Prostate gland (tissue), 2 donors: ENCODE measurements around the gene TEP1. TPM values are rescaled to one million over a fixed set of nuclear protein-coding genes. Genes with fewer than 3 reads are reported as not detected.

Source experiments
- DNase-seq: peaks from one replicate; pipeline ENCODE4 v3.0.0-alpha.2; 2019; ENCODE audit warnings: low spot score
- H3K27ac ChIP-seq, 2 donors: fragments of 200-600 bp; sonication (generic); 2 replicates each; pipeline ENCODE4 v1.5.1; 2017 to 2019
- H3K27me3 ChIP-seq: fragments of 200-600 bp; sonication (generic); replicated peaks from 2 replicates; pipeline ENCODE4 v1.5.1; 2019; ENCODE audit not compliant: insufficient read depth
- H3K36me3 ChIP-seq, 2 donors: fragments of 200-600 bp; sonication (generic); 1 replicate in 1 of 2; 2 replicates in 1 of 2; pipeline versions ENCODE4 v1.5.1 to v1.8.1; 2017 to 2019
- H3K4me1 ChIP-seq: fragments of 200-600 bp; sonication (generic); replicated peaks from 2 replicates; pipeline ENCODE4 v1.5.1; 2019
- H3K4me3 ChIP-seq, 2 donors: fragments of 200-600 bp; sonication (generic); 2 replicates each; pipeline ENCODE4 v1.5.1; 2017 to 2019
- H3K9me3 ChIP-seq: fragments of 200-600 bp; sonication (generic); 2 replicates; pipeline ENCODE4 v1.5.1; 2017
- CTCF ChIP-seq, 4 experiments: fragments of 200-600 bp in 2 of 4; fragments of 450-650 bp in 2 of 4; sonication (generic) in 2 of 4; IDR thresholded peaks; 1 replicate in 3 of 4; 2 replicates in 1 of 4; pipeline ENCODE4 v1.5.1; 2016 to 2019; ENCODE audit warnings: antibody characterized with exemption in 4 of 4, mild to moderate bottlenecking in 2 of 4, moderate library complexity in 2 of 4
- POLR2A ChIP-seq: fragments of 450-650 bp; IDR thresholded peaks from one replicate; pipeline ENCODE4 v1.6.1; 2016; ENCODE audit warnings: antibody characterized with exemption, mild to moderate bottlenecking
- POLR2AphosphoS5 ChIP-seq: sonication (generic); formaldehyde crosslinking; IDR thresholded peaks from one replicate; pipeline ENCODE4 v1.6.1; 2017; ENCODE audit warnings: antibody characterized with exemption
- whole genome bisulfite sequencing: methylation state at CpG from one replicate; pipeline ENCODE4 v1.1.5; 2018; 5-methylcytosine and 5-hydroxymethylcytosine counted together
- intact Hi-C: fragments of 100-400 bp; cut with DNase I; formaldehyde crosslinking; loops from one replicate; pipeline ENCODE4 v1.14.2; 2022
- total RNA-seq, 2 donors: library from RNA; depleted of rRNA; stranded (reverse); fragments of >200 nt; gene quantifications; one replicate each; pipeline ENCODE4 v1.1.0, GENCODE V29; 2016

TEP1 gene
- total RNA-seq = 10 to 100 TPM; 25.8 to 31.0 TPM

- no peaks in the 10 kb centered on the region for H3K9me3 ChIP-seq
- H3K27ac ChIP-seq = peak within 1 kb of the TSS; percentile 97 to 99
- TF ChIP-seq POLR2AphosphoS5 (peak; percentile 80), CTCF (IDR thresholded peaks at IDR 0.05) (peak in 1 of 4 experiments; percentile 7), POLR2A (peak; percentile 75)
- peak within 1 kb of the TSS; percentile 81 to 84 for H3K4me3 ChIP-seq
- intact Hi-C loops = loop anchor here (1.0 to 5.0 kb wide), 4 partner anchors 42 to 272 kb away; partner anchors contain the start of genes APEX1, CCNB1IP1 and RNASE4
- H3K27me3 ChIP-seq = no peaks in the 10 kb centered on the region
- H3K4me1 ChIP-seq = no peaks in the 10 kb centered on the region
- DNase-seq = peak; percentile 88
- WGBS = under 1% methylated on average over 41 of the region's 43 CpGs
- peaks cover 0 to under 1% of the 10 kb centered on the region in 2 donors for H3K36me3 ChIP-seq
Observed at GRCh38 chr14:20412876-20413743, at the start of gene TEP1. Gene TEP1, minus strand, starts transcription at chr14:20413501. Its CDS starts 5,062 bp downstream, at chr14:20408439.

GRCh38 chr14:20461225-20462141 lies 48.2 kb upstream of the TEP1 start, which contains the start of gene PIP4P1:
Gene PIP4P1, minus strand, starts transcription at chr14:20461434. Its CDS starts 109 bp downstream, at chr14:20461325.
- peak within 1 kb of the TSS; percentile 97 to 98 for H3K4me3 ChIP-seq
- WGBS = under 1% methylated on average over 55 of the region's 67 CpGs
- peak; percentile 100 for DNase-seq
- peak within 1 kb of the TSS; percentile 98 to 99 for H3K27ac ChIP-seq
- peaks cover 0 to 15% of the 10 kb centered on the region in 2 donors for H3K36me3 ChIP-seq
- intact Hi-C loops = loop anchor here (5.0 to 10.0 kb wide), 3 partner anchors 151 to 513 kb away; partner anchors contain the start of gene RNASE4
- TF ChIP-seq POLR2A (peak; percentile 83), CTCF (IDR thresholded peaks at IDR 0.05) (peak in 1 of 4 experiments; percentile 35), POLR2AphosphoS5 (peak; percentile 99)
- no peaks in the 10 kb centered on the region for H3K9me3 ChIP-seq
- no peaks in the 10 kb centered on the region for H3K27me3 ChIP-seq
- peaks cover 2% of the 10 kb centered on the region for H3K4me1 ChIP-seq

- Histone ChIP-seq H3K27ac (peak overlapping the region; percentile 98 to 99), H3K9me3 (no peaks in the 10 kb centered on the region), H3K36me3 (peaks cover 0 to 15% of the 10 kb centered on the region in 2 donors), H3K4me1 (peaks cover 2% of the 10 kb centered on the region), H3K27me3 (no peaks in the 10 kb centered on the region), H3K4me3 (peak overlapping the region; percentile 97 to 98)
- intact Hi-C loops = loop anchor here (5.0 to 10.0 kb wide), 3 partner anchors 152 to 514 kb away; partner anchors contain the start of gene RNASE4
- peak; percentile 32 for DNase-seq
- no peak for TF ChIP-seq CTCF (IDR thresholded peaks at IDR 0.05)
- TF ChIP-seq POLR2A = no peak
- no peak for TF ChIP-seq POLR2AphosphoS5
- WGBS = 10% methylated on average over 19 of the region's 32 CpGs
Observed at GRCh38 chr14:20460458-20461224, 47.3 kb upstream of the TEP1 start.

- Histone ChIP-seq H3K4me1 (peaks cover 2% of the 10 kb centered on the region), H3K36me3 (peaks cover 0 to 15% of the 10 kb centered on the region in 2 donors), H3K9me3 (no peaks in the 10 kb centered on the region), H3K27ac (no peak overlapping the region), H3K4me3 (no peak overlapping the region), H3K27me3 (no peaks in the 10 kb centered on the region)
- DNase-seq = no peak
- 53% methylated on average over 8 of the region's 8 CpGs for WGBS
- intact Hi-C loops = no loop called here
- TF ChIP-seq CTCF (IDR thresholded peaks at IDR 0.05) (no peak), POLR2AphosphoS5 (no peak), POLR2A (no peak)
Observed at GRCh38 chr14:20458031-20458789, 44.9 kb upstream of the TEP1 start.
